ENCODE measurements around the gene RPL5.

DNA sequence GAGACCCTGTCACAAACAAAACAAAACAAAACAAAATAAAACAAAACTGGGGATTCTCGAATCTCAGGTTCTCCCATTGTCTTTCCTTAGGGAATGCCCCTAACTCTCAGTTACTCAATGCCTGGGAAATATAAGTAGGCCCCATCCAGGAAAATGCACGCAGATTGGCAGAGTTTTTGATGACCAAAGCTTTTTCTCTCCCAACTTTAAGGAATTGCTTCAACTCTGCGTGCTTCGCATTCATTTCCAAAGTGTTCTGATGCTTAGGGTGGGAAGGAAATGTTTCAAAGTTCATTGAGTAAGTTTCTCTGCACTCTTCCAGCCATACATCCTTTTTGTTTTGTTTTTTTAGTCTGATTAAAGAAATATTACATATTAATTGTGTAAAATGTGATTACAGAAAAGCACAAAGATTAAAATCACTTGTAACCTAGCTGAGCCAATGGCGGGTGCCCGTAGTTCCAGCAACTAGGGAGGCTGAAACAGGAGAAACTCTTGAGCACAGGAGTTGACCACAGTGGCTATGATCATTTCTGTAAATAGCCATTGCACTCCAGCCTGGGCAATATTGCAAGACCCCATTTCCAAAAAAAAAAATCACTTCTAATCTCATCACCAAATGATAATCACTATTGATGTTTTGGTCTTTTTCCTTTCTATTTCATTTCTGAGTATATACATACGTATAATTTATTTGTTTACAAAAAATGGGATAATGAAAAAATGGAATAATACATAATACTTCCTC, 28.5 kb upstream of the RPL5 start:
- TF ChIP-seq, protein P1, sequence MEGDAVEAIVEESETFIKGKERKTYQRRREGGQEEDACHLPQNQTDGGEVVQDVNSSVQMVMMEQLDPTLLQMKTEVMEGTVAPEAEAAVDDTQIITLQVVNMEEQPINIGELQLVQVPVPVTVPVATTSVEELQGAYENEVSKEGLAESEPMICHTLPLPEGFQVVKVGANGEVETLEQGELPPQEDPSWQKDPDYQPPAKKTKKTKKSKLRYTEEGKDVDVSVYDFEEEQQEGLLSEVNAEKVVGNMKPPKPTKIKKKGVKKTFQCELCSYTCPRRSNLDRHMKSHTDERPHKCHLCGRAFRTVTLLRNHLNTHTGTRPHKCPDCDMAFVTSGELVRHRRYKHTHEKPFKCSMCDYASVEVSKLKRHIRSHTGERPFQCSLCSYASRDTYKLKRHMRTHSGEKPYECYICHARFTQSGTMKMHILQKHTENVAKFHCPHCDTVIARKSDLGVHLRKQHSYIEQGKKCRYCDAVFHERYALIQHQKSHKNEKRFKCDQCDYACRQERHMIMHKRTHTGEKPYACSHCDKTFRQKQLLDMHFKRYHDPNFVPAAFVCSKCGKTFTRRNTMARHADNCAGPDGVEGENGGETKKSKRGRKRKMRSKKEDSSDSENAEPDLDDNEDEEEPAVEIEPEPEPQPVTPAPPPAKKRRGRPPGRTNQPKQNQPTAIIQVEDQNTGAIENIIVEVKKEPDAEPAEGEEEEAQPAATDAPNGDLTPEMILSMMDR (IDR thresholded peaks at IDR 0.05 in 4 of 5, conservative IDR thresholded peaks at IDR 0.05 in 1 of 5): no peak
- TF ChIP-seq POLR2A (IDR thresholded peaks at IDR 0.05): no peak

Data from gastrocnemius medialis (tissue), 4 donors.